Stimulated activated CD8-positive, alpha-beta memory T cell treated with anti-CD3 and anti-CD28 coated beads, Interleukin-15, amount 100 ng/mL, for 24 hours (primary cell): Measurements from ENCODE around the gene ALDH3A1.

Source experiments
- DNase-seq: peaks from one replicate; pipeline ENCODE4 v3.0.0-alpha.2; 2020; ENCODE audit warnings: low read depth

ALDH3A1 gene

DNA sequence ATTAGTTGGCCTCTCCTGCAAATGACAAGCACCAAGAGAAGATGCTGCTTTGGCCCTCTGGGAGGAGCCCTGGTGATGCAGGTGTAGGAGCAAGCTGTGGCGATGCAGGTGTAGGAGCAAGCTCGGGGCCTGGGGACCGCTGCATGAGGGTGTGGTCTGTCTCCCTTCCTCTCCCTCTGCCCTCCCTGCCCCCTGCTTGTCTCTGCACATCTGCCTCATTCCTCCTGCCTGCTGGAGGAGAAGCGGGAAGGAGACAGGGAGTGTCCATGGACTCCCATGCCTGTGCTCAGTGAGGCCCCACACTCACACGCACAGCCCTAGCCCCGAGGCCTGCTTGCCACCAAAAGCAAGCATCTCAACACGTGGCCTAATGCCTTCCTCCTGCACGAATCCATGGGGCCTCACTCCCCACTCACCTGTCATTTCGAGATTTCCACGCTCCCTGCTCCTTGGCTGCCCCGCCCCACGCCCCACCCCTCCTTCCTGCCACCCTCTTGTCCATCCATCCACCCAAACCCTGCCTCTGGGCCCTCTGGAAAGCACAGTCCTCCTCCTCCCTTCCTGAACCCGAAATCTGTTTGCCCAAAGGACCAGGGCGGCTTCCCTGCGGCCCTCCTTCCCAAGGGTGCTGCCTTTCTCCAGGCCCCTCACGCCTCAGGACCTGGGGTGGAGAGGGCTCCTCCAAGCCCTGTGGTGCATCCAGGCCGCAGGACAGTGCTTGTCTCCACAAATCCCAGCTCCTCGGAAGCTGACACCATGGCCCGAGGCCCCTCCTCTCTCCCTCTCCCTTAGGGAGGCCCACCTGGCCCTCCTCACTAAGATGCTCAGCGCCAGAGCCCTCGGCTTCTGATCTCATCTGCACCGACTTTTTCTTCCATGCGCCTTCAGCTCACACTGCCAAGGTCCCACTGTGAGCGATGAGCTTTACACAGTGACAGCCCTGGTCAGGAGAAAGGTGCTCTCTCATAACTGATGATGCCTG, 11.8 kb upstream of the ALDH3A1 start:
- DNase-seq = no peak

DNA sequence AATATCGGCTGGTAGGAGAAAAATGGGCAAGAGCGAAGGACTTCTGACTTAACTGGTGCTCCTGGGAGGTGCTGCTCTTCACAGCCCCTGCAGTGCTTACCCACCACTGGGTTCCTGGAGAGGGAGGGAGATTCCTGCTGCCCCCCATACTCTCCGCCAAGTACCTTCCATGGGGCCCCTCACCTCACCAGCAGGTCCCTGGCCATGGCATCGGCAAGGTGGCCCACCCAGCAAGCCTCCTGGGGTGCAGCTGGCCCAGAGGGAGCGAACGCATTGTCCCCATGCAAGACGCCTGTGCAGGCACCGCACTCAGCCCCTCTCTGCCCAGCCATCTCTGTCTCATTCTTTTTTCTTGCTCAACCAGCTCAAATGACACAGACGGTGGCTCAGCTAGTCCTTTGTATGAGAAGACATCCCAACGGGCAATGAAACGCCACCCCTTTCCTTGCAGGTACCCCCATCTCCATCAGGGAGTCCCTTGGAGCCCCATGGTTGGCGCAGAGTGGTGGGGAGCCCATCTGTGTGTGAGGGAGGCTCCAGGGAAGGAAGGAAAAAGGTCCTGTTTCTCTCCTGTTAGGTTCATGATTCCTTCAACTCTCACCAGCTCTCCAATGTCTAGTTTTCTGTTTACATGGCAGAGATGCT, 9.6 kb upstream of the ALDH3A1 start:
- DNase-seq = no peak

DNA sequence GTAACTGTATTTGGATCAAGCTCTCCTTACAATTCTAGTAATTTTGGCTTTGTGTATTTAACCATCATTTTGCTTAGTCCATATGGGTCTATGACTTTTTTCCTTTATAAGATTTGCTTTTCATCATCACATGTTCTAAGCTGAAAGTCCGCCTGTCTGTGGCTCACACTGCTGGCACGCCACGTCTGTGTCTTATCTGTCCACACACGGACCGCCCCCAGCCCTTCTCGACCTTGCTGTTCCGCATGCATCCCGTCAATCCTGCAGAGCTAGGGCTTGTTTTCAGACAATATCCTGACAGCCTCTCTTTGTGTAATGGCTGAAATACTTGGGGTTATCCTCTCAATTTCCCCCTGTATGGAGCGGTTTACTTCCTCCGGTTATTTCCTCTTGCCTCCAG, 8.4 kb upstream of the ALDH3A1 start:
- no peak for DNase-seq

DNA sequence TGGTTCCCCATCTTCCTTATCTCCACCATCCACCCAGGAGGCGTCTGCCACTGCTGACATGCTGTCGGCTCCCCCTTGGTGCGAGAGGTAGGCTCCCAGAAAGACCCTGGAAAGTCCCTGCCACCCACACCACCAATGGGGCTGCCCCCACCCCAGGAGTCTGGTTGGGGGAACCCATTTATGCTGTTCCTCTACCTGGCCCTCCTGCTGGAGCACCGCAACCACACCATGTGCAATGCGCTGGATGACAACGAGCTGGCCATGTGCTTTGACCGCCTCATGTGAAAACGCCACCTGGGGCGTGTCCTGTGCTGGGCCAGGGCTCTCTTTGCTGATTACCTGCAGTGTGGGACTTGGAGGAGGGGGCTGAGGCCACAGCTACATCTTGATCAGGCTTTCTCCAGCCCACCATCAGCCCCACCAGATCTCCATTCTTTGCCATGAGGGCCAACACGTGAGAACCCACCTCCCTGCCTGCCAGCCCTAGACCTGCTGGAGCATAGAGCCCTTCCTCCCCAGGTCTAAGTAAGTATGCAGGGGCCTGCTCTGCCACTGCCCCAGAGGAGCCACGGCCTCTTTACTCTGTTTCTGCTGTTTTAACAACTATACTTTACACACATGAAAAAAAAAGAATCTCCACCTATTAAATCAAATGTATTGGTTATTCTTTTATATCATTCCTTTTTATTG, 7.9 kb upstream of the ALDH3A1 start:
- no peak for DNase-seq

DNA sequence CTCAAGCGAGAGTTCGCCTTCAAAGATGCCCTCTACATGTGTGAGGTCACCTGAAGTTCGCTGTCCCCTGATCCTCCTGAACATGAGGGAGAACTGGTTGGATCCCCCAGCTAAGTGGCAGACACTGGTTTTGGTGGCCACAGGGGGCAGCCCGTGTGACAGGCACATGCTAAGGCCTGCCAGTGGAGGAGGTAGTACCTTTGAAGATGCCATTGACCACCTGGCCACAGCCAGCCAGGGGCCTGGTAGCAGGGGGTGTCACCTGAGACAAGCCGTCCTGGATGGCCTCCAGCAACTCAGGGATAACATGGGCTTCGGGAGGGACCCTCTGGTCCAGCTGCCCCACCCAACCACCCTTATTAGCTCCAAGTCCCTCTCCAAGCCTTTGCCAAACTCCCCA, 7.3 kb upstream of the ALDH3A1 start:
- no peak for DNase-seq

DNA sequence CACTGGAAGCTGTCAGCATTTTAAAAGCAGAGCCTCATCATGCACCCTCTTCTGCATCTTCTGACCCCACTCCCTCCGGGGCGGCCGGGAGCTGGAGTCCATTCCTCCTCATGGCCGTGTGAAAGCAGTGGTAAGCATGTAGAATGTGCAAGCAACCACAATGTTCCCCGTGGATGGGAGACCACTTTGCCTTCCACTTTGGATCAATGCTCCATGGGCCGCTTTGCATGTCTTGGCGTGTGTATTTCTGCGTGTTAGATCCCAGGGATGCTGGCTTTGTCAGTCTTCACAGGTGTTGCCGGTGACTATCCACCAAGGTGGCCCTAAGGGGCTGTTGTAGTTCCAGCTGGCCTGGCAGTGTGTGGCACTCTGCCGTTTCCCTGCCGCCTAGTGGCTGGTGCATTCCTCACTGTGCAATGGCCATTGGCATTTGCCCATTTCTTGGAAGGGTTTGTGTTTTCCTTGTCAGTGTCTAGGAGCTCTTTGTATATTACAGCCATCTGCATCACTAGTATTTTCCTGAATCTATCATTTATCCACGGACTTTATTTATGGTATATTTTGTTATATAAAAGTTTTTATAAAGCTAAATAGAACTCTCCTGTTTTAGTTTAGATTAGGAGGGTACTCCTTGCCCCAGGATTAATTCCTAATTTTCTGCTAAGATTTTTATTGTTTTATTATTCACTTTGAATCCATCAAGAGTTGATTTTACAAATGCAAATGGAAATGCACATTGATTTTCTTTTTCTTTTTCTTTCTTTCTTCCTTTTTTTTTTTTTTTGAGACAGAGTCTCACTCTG, 5.8 kb upstream of the ALDH3A1 start:
- DNase-seq = no peak

DNA sequence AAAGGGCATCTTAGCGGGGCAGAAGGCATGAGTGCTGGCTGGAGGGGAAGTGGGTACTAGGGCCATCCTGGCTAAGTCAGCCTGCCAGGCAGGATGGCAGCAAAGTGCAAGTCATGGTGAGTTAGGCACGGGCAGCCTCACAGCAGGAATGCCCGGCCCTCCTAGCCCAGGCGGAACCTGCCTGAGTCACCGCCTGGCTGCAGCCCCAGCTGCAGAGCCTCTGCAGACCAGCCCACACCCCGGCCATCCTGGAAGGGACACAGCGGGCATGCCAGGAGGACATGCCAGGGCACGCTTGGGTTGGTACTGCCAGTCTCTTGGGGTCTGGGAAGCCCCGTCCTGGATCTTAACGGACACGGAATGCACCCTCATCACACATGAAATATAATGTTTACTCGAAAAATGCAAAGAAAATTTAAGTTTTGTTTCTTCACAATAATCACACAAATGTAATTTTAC, 5.0 kb upstream of the ALDH3A1 start:
- no peak for DNase-seq

DNA sequence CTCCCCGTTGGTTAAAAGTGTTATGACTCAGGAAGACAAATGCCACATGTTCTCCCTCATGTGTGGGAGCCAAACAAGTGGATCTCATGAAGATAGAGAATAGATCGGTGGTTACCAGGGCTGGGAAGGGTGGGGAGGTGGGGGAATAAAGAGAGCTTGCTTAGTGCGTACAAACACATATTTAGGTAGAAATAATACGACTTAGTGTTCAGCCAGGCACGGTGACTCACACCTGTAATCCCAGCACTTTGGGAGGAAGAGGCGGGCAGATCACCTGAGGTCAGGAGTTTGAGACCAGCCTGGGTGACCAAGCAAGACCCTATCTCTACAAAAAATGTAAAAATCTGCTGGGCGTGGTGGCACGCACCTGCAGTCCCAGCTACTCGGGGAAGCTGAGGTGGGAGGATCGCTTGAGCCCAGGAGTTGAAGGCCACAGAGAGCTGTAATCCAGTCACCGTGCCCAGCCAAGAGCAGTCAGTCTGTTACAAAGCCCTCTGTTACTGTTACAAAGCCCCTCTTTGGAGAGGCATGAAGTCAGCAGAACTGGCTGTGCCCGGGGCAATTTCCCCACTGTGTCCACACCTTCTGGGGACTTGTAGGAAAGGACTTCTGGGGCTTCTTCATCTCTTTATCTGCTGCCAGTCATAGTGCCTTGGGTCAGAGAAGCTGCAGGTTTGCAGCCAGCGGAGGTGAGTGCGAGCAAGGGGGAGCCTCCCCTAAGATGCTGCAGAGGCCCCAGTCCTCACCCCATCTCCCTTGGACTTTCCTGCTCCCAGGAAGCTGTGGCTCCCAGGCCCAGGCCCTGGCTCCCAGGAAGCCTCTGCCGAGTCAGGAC, 4.3 kb upstream of the ALDH3A1 start:
- no peak for DNase-seq

DNA sequence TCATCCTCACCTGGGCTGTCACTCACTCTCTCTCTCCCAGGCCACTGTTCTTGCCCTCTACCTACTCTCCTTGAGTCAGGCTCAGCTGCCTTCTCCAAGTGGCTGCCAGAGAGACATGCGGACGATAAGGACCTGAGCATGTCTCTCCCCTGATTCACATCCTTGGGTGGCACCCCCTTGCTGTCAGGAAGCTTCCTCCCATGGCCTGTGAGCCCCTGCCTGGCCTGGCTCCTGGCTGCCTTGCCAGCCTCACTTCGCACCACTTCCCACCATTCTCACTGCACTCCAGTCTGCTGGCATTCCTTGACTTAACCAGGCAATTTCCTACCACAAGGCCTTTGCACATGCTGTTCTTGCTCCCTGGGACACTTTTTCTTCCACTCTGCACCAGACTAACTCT, 2.7 kb upstream of the ALDH3A1 start:
- DNase-seq = no peak

DNA sequence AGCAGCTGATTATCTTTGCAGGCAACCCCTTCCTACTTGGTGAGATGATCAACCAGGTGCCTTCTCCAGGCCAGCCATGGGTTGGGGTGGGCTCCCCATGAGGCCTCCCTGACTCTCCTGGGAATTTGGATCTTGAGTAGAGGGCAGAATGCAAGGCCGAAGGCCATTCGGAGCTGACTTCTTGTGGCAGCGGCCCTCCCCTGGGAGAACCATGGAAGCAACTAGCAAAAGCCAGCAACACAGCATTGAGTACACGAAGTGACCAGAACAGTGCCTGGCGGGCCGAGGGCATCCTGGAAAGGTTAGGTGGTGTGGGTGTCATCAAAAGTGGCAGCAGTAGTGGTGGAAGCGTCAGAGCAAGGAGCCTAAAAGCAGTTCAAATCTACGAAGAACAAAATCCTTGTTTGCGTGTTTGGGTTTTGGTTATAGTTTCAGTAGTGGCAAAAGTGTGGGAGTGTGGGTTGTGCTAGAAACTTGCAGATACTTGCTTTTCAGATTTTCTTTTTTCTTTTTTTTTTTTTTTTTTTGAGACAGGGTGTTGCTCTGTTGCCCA, 2.0 kb upstream of the ALDH3A1 start:
- no peak for DNase-seq

DNA sequence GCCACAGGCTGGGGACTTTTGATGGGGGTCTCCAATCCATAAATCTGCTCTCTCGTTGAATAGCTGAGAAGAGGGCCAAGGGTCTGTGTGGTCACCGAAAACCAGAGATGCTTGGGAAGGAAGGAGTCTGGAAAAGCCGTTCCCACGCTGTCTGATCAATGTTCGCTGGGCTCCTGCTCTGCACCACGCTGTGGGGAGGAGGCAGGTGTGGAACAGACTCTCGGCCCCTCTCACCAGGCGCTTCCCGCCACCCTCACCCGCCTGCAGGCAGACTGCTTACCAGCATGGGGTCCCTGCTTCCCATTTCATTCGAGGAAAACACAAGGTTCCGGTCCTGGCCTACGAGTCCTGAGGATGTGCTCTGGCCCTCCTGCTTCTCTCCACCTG, 702 bp upstream of the ALDH3A1 start:
- DNase-seq = no peak

DNA sequence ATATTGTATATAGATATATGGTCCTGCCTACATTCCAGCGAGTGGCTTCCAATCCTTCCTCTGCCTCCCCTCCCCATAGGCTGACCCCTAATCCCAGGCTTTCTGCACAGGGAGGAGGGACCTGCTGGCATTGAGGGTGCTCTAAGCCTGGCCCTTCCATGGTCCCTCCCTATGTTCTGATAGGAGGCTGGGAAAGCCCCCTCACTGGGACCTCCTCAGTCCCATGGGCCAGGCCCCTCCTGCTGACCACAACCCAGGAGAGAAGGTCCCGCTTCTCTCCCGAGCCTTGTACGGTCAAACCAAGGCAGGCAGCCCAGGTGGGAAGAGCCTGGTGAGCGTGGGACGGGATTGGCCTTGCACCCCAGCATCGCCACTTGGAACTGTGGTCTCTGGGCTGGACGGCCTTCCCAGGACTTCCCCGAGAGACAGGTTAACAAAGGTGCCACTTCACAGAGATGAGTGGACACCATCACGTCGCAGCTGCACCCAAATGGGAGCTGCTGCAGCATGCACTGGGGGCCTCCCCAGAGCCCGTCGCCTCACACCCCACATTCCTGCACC, 859 bp downstream of the ALDH3A1 start:
- DNase-seq = no peak

DNA sequence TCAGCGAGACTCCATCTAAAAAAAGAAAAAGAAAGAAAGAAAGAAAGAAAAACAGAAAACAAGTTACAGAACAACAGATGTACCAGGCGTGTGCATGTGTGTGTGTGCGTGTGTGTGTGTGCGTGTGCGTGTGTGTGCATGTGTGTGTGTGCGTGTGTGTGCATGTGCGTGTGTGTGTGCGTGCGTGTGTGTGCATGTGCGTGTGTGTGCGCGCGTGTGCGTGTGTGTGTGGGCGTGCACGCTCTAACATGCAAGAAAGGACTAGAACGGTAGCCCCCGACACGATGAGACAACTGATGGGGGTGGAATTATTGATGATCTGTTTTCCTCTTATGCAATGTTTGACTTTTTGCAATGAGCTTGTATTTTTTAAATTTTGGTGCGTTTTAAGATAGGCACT, 1.6 kb downstream of the ALDH3A1 start:
- DNase-seq = no peak

DNA sequence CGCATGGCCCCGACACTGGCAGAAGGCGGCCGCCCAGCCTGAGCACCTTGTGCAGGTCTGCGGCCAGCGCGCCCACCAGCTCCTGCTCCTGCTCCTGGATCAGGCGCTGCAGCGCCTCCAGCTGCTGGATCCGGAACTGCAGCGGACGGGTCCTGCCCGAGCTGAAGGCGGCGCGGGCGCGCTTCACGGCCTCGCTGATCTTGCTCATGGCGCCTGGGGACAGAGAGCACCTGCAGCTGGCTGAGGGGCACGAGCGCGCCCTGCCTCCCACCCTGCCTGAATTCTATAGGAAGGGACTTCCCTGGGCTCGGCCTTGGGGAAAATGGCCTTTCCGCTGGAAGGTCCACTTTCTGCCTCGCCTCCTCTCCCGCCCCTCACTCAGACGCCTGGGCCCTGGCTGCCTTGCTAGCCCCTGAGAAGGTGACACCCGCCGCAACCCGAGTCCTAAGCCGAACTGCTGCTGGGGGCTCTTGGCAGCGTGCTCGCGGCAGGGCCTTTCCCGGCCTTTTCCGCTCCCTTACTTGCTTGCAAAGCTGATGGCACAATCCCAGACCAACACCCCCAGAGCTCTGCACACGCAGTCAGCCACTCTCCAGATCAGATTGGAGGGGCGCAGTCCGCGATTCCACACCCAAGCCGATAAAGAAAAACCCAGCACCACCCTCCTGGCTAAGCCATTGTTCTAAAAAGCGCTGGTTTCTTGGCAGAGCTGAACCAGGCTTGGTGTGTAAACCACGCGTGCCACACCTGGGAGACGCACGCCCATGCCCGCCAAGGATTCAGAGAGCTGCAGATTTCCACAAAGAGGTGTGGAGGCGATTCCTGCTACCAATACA, 3.0 kb downstream of the ALDH3A1 start:
- peak; percentile 63 for DNase-seq

DNA sequence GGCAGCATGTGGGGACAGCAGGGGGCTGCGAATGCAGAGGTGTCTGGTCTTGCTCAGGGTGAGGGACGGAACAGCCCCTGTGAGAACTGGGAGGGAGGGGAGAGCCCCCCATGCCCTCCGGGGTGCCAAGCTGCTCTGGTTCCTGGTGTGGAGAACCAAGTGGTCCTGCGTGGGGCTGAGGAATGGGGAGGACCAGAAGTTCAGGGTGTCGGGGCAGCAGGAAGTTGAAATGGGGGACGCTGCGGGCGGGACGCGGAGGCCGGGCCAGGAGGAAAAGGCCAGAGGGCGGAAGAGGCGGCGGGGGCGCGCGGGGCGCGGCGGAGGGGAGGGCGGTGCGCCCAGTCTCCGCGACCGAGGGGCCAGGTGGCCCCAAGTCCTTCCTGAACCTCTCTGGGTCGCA, 3.6 kb downstream of the ALDH3A1 start:
- DNase-seq = no peak

DNA sequence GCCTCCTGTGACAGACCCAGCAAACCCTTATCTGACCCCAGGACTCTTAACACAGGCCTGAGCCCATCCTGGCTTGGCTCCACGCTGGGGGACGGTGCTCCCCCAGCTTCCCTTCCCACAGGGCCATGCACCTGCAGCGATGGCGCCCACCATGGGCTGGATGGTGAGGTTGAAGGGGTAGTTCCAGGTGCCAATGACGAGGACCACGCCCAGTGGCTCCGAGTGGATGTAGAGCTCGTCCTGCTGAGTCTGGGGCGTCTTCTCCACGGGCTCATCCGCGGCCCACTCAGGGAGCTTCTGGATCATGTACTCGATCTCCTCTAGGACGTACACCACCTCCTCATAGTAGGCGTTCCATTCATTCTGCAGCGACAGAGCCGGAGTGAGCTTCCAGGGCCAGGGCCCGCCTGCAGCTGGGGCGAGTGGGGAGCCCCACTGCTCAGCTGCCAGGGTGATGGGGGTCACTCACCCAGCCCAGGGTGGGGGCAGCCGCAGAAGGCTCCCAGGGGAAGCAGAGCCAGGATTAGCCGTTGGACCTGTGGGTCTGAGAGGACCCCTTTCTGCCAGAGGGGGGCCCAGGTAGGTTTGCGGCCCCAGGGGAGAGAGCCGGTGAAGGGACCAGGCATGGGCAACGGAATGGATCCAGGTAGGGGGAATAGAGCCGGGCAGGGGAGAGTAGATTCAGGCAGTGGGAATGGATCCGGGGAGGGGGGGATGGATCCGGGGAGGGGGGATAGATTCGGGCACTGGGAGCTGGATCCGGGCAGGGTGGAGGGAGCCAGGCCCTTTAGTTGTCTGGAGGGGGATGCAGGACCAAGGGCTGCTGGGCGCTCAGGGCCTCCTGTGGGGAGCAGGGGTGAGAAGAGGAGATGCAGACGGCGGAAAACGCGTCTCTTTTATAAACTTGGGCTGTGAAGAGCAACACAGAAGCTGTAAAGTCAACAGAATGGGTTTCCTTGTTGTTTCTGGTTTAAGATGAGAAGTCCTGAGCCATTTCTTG, 4.7 kb downstream of the ALDH3A1 start:
- DNase-seq = no peak

DNA sequence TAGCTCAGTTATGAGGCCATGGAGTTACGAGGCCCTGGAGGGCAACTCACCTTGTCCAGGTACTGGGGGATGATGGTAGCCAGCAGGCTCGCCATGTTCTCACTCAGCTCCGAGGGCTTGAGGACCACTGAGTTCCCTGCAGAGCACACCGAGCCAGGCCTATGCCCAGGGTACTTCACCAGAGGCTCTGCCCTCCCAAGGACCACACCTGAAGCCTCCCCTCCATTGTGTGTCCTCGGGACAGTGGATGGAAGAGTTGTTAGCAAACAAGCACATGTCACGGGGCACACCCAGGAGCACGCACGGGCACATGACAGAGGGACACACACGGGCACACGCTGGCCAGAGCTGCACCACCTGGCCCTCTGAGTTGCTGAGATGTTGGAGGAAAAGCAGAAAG, 5.6 kb downstream of the ALDH3A1 start:
- no peak for DNase-seq

DNA sequence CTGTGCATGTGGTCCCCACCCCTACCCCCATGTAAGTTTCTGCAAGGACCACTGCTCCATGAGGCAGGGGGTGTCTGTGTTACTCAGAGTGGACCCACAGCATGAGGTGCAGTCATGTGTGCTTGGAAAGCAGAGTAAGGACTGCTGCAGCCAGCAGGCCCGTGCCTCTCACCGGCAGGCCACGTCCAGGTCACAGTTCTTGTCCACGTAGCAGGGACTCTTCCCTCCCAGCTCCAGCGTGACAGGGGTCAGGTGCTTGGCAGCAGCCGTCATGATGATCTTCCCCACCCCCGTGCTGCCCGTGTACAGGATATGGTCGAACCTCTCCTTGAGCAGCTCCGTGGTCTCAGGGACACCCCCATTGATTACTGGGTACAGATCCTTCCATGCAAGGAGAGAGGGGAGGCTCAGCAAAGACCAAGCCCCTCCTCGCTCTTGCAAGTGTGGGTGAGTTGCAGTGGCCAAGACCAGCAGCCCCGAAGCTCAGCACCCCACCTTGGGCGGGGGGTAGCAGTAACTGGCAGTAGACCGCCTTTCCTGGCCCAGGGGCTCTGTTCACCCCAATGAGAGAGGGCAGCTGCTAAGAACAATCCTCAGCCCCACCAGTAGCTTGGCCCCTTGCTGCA, 6.2 kb downstream of the ALDH3A1 start:
- no peak for DNase-seq
